Endodermal cell (in vitro differentiated cells): ENCODE data around the gene RANBP3L. TPM values are rescaled to one million over a fixed set of nuclear protein-coding genes. Genes with fewer than 3 reads are reported as not detected.
"Not testable (repeated sequence)": the region's sequence is repeated elsewhere in the genome, so short reads cannot be mapped to it uniquely, and the experiment has no call there.

Experiments
- DNase-seq: peaks from one replicate; pipeline ENCODE4 v3.0.0-alpha.2; 2017
- H3K27ac ChIP-seq: 2 replicates; pipeline ENCODE4 v1.5.1; 2013; ENCODE audit warnings: mild to moderate bottlenecking, low read depth, low read length, moderate library complexity
- H3K27me3 ChIP-seq: 2 replicates; pipeline ENCODE4 v1.6.1; 2013; ENCODE audit warnings: mild to moderate bottlenecking, low read length, moderate library complexity; ENCODE audit not compliant: insufficient read depth, control insufficient read depth, poor library complexity, severe bottlenecking
- H3K36me3 ChIP-seq: 2 replicates; pipeline ENCODE4 v1.7.0; 2013; ENCODE audit warnings: mild to moderate bottlenecking, low read length, moderate library complexity; ENCODE audit not compliant: control insufficient read depth, insufficient read depth
- H3K4me1 ChIP-seq: one replicate; pipeline ENCODE4 v1.7.0; 2013; ENCODE audit warnings: low read length; ENCODE audit not compliant: control insufficient read depth, insufficient read depth
- H3K4me3 ChIP-seq: 2 replicates; pipeline ENCODE4 v1.5.1; 2013; ENCODE audit warnings: mild to moderate bottlenecking, low read length, moderate library complexity
- H3K9ac ChIP-seq: 2 replicates; pipeline ENCODE4 v1.6.1; 2013; ENCODE audit warnings: mild to moderate bottlenecking, low read length, moderate library complexity; ENCODE audit not compliant: poor library complexity, severe bottlenecking; ENCODE audit errors: extremely low read depth
- H3K9me3 ChIP-seq: 2 replicates; pipeline ENCODE4 v1.6.1; 2013; ENCODE audit warnings: mild to moderate bottlenecking, low read length, moderate library complexity; ENCODE audit not compliant: control insufficient read depth
- H3K27ac Mint-ChIP-seq: 2 replicates; pipeline ENCODE4 v1.8.0; 2020; ENCODE audit warnings: mixed read lengths
- H3K27me3 Mint-ChIP-seq: 2 replicates; pipeline ENCODE4 v1.8.0; 2021; ENCODE audit warnings: mild to moderate bottlenecking, mixed read lengths; ENCODE audit not compliant: insufficient read depth
- H3K36me3 Mint-ChIP-seq: 2 replicates; pipeline ENCODE4 v1.8.0; 2020; ENCODE audit warnings: low read depth, mixed read lengths
- H3K4me1 Mint-ChIP-seq: 2 replicates; pipeline ENCODE4 v1.8.0; 2020; ENCODE audit warnings: mixed read lengths
- H3K4me3 Mint-ChIP-seq: 2 replicates; pipeline ENCODE4 v1.8.0; 2020; ENCODE audit warnings: mild to moderate bottlenecking, moderate library complexity, mixed read lengths
- H3K9me3 Mint-ChIP-seq: 2 replicates; pipeline ENCODE4 v1.8.0; 2020; ENCODE audit warnings: mild to moderate bottlenecking, mixed read lengths
- CTCF ChIP-seq: fragments of 200-600 bp; sonication (generic); conservative IDR thresholded peaks from 2 replicates; pipeline ENCODE4 v1.5.0; 2021; ENCODE audit warnings: antibody characterized with exemption, mild to moderate bottlenecking
- WGBS, 2 experiments: methylation state at CpG; one replicate each; pipeline versions ENCODE4 v1.1.5 to v1.1.7; 2013; ENCODE audit warnings: missing lambda C conversion rate in 2 of 2, mixed read lengths in 1 of 2; ENCODE audit not compliant: insufficient coverage in 1 of 2, insufficient read length in 1 of 2; 5-methylcytosine and 5-hydroxymethylcytosine counted together
- total RNA-seq, 2 donors: library from RNA; stranded (reverse); fragmentation: NEBNext Ultra II Directional in 1 of 2; extraction: Animal tissue kit (Norgen Biotek cat#: 25700) in 1 of 2; gene quantifications; 2 replicates in 1 of 2; 3 replicates in 1 of 2; pipeline ENCODE4 v1.2.1, GENCODE V29; 2021

The RANBP3L gene
- total RNA-seq, 2 donors from 2014 or later = not detected

- H3K9me3 ChIP-seq = no peaks in the 10 kb centered on the region
- no peaks in the 10 kb centered on the region for H3K4me1 ChIP-seq
- H3K4me1 Mint-ChIP-seq = no peaks in the 10 kb centered on the region
- no peak overlapping the region for H3K4me3 Mint-ChIP-seq
- no peaks in the 10 kb centered on the region for H3K27me3 ChIP-seq
- no peaks in the 10 kb centered on the region for H3K36me3 ChIP-seq
- no peaks in the 10 kb centered on the region for H3K9me3 Mint-ChIP-seq
- no peak overlapping the region for H3K4me3 ChIP-seq
- no peak overlapping the region for H3K27ac Mint-ChIP-seq
- DNase-seq = no peak
- no peaks in the 10 kb centered on the region for H3K36me3 Mint-ChIP-seq
- no peak overlapping the region for H3K27ac ChIP-seq
- H3K27me3 Mint-ChIP-seq = peaks cover 2% of the 10 kb centered on the region
- no peak overlapping the region for H3K9ac ChIP-seq
- no peak for TF ChIP-seq CTCF
- WGBS, 2 experiments = 83 to 85% methylated on average over 2 to 3 of the region's 3 CpGs
Observed at GRCh38 chr5:36297653-36298052, 4.0 kb downstream of the RANBP3L start.

GRCh38 chr5:36285837-36286615 lies 15.7 kb downstream of the RANBP3L start:
- H3K27ac ChIP-seq = no peak overlapping the region
- H3K4me1 ChIP-seq = no peaks in the 10 kb centered on the region
- Mint-ChIP-seq H3K27me3 (no peaks in the 10 kb centered on the region), H3K4me1 (peaks cover 4% of the 10 kb centered on the region), H3K36me3 (no peaks in the 10 kb centered on the region), H3K9me3 (no peaks in the 10 kb centered on the region), H3K27ac (no peak overlapping the region), H3K4me3 (no peak overlapping the region)
- no peaks in the 10 kb centered on the region for H3K36me3 ChIP-seq
- no peak for DNase-seq
- no peaks in the 10 kb centered on the region for H3K9me3 ChIP-seq
- WGBS, 2 experiments = 84 to 95% methylated on average over 2 of the region's 2 CpGs
- no peak overlapping the region for H3K4me3 ChIP-seq
- no peak for TF ChIP-seq CTCF
- H3K9ac ChIP-seq = no peak overlapping the region
- H3K27me3 ChIP-seq = no peaks in the 10 kb centered on the region

GRCh38 chr5:36283775-36284174 lies 17.9 kb downstream of the RANBP3L start:
- not testable (repeated sequence) for H3K4me1 Mint-ChIP-seq, H3K4me3 Mint-ChIP-seq, H3K4me1 ChIP-seq, H3K27me3 Mint-ChIP-seq, H3K9me3 ChIP-seq, H3K9me3 Mint-ChIP-seq, H3K27ac ChIP-seq, H3K36me3 ChIP-seq, DNase-seq, H3K27ac Mint-ChIP-seq, H3K36me3 Mint-ChIP-seq, H3K27me3 ChIP-seq, H3K9ac ChIP-seq, H3K4me3 ChIP-seq
- 91% methylated on average over 2 of the region's 3 CpGs; no CpG with 5 or more reads in 1 of the 2 experiments for WGBS, 2 experiments
